Posterior cingulate gyrus (tissue), 11 donors: Measurements from ENCODE around the gene ID2.

Source experiments
- DNase-seq, 10 donors: peaks; one replicate each; pipeline versions ENCODE4 v3.0.0 to v3.0.0-alpha.2; 2020 to 2021; ENCODE audit warnings: mixed read lengths in 3 of 10
- intact Hi-C: fragments of 100-400 bp; cut with DNase I; formaldehyde crosslinking; loops from one replicate; pipeline ENCODE4 v1.15.1; 2023

ID2 gene

DNA sequence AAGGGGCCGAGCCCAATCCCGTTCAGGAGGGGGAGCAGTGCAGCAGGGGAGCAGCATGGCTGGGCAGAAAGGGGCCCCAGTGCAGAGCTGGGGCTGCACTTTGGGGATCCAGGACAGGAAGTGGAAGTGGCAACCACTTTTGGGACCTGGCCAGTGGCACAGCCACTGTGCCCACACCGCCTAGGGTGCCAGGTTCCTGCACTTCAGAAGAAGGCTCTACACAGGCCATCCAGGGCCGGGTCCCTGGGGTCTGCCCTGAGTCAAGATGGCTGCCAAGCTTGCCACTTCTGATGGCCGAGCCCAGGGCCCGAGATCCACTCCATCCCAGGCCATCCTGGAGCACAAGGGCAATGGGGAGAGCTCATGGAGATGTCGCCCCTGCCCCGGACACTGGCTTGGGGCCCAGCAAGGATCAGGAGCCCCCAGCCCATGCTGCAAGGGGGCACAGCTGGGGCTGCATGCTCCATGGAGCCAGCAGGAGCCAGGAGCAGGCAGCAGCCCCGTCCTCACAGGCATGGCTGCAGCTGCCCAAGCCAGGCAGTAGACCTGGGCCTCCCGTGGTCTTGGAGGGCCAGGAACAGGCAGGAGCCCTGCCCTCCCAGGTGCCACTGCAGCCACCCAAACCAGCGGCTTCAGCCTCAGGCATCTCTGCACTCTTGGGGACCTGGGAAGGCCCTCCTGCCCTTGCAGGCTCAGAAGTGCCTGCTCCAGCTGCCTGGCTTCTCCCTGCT lies 35.0 kb upstream of the ID2 start:
- DNase-seq: peak in 1 of 10 donors; percentile 61
- intact Hi-C loops: no loop called here

DNA sequence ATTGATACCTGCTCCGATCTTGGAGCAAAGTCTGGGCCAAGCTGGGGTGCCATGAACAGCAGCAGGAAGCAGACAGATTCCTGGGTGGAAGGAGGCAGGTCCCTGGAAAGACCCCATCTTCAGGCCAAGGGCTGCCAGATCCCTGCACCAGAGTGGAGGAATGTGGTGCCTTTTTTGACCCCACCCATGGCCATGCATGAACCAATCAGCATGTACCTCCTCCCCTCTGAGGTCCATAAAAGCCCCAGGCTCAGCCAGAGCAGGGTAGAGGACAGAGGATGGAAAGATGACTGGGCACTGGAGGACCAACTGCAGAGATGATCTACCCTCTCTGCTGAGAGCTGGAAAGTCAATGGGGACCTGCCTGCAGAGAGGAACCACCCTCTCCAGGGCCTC lies 34.4 kb upstream of the ID2 start:
- no peak for DNase-seq

DNA sequence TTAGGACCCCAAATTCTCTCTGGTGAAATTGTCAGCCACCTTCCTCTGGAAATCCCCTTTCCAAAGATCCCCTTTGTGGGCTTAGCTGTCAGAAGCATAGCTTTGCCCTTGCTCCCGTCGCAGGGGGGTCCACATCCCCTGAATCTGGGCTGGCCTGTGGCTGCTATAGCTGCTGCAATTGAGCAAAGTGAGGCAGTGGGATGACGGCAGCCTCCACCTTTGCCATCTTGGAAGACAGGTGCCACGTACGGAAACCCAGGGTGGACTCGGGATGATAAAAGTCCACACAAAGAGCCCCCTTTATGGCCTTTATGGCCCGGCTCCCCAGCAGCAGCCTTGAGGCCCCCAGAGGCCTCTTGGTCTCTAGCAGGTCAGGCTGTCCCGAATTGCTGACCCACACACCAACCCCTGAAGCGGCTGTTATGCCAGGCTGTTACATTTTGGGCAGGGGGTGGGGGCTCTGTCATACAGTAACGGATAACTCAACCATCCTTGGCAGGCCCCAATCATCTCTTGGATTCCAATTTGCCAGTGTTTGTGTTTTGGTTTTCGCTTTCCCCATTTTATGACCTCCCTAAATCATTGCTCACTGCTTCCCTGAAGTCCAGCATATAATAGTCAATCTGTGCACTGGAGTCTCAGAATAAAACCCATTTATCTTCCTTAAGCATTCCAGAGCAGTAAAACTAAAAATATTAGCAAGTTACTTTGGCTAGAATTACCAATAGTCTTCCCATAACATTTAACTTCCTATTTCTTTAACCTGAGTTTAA lies 33.2 kb upstream of the ID2 start:
- intact Hi-C loops: no loop called here

More for the DNA sequence above, 34.4 kb upstream of the ID2 start:
- intact Hi-C loops: no loop called here

DNA sequence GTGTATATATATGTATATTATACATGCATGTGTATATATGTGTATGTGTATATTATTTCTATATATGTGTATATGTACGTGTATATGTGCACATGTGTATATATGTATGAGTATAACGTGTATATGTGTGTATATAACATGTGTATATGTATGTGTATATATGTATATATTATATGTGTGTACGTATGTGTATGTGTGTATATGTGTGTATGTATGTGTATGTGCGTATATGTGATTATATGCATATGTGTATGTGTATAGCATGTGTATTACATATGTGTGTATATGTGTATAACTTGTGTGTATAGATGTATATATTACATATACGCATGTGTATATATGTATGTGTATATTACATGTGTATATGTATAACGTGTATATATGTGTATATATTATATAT lies 32.1 kb upstream of the ID2 start:
- intact Hi-C loops: no loop called here
- no peak for DNase-seq

More for the DNA sequence above, 33.2 kb upstream of the ID2 start:
- no peak for DNase-seq

DNA sequence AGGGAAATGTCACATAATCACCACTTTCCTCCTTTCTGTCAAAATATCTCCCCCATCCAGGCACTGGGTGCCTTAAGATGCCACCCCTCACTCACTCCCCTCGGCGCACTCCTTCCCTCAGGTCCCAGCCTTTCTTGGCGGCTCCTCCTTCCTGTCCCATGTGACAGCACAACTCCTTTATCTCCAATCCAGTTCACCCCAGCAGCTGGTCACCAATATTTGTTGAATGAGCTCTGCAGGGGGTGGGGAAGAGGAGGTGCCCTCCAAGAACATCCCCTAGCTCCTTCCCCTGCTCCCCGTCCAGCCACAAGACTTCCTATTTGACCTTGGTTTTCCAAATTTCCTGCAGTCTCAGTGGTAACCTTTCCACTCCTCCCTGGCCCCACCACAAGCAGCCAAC lies 31.6 kb upstream of the ID2 start:
- no peak for DNase-seq
- intact Hi-C loops: no loop called here

DNA sequence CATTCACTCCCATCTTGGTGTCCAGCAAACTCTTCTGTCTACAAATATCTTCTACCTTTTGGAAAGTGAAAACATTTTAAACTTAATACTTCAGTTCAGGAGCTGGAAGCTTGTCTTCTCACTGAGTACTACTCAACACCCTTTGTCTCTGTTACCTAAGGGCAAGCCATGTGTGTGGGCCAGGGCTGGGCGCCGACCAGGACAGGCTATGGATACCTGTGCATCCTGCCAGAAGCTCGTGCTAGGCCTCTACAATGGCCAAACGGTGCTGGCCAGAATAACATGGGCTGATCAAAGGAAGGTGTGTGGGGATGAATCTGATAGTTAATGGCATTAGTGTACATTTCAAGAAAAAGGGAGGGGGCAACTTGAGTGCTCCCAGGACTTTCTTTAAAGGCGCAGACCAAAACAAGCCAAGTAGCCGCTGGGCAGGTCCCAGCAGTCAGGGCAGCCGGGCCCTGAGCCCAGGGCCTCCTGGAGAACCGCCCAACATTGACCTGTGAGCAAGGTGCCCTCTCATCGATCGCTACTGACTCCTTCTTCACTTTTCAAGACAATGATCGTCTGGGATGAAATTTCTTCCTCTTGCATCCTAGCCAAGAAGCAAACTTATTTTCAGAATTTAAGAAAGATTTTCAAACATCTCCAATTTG lies 29.0 kb upstream of the ID2 start:
- intact Hi-C loops: no loop called here
- no peak for DNase-seq

DNA sequence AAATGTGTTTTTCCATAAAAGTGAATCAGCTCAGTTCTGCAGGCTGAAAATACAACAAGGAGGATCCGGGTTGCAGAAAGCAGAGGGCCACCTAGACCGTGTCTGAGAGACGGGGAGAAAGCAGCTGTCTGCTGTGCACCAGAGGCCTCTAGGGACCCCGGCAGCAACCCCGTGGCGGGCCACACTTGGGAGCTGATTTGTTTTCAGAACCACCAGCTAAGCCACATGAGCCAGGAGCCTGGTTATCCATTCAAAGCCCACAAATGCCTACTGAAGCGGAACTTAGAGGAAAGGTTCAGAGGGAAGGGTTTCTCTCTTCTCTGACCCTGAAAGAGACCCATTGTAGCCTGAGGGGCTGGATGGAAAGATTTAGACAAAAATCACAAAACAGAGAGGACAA lies 28.4 kb upstream of the ID2 start:
- DNase-seq: no peak
- intact Hi-C loops: no loop called here

DNA sequence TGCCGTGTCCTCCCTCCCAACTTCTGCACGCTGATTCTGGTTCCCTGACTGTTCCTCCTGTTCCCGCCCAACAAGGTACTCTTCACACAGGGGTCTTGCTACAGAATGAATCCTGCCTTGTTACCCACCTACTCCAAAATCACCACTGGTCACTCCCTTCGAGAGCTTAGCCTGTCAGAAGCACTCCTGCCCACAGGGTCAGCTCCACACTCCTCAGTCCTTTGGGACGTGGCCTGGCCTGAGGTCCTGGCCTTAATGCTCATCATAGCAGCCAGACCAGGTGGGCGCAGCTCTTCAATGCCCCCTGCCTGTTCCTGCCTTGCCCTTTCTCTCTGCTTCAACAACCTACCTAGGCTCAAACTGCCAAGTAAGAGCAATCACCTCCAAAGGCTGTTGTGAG lies 27.8 kb upstream of the ID2 start:
- no peak for DNase-seq
- intact Hi-C loops: no loop called here

DNA sequence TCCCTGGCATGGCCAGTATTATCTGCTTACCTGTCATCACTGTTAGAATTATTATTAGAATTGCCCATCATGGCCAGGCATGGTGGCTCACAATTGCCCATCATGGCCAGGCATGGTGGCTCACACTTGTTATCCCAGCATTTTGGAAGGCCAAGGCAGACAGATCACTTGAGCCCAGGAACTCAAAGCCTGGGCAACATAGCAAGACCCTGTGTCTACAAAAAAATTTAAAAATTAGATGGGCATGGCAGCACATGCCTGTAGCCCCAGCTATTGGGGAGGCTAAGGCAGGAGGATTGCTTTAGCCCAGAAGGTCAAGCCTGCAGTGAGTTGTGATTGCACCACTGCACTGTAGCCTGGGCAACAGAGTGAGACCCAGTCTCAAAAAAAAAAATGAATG lies 27.4 kb upstream of the ID2 start:
- no peak for DNase-seq
- intact Hi-C loops: no loop called here

DNA sequence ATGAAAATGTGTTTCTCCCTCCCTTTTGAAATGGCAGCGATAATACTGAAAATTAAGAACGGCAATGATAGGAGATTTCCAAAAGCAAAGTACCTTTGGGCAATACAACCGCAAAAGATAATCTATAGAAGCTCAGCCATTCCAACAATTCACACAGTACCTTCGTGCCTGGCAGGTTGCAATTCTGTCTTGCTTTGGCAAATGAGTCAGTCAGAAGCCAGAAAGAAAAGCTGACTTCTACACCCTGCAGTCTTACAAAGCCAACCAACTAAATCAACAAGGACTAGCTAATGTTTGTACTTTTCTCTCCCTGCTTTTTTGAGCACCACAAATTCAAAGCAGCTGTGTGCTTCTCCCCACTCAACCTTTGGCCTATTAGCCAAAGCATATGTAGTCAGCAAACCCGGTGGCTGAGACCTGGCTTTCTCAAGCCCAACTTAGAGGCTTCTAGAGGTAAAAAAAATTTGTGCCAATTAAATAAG lies 25.7 kb upstream of the ID2 start:
- DNase-seq: no peak
- intact Hi-C loops: no loop called here

DNA sequence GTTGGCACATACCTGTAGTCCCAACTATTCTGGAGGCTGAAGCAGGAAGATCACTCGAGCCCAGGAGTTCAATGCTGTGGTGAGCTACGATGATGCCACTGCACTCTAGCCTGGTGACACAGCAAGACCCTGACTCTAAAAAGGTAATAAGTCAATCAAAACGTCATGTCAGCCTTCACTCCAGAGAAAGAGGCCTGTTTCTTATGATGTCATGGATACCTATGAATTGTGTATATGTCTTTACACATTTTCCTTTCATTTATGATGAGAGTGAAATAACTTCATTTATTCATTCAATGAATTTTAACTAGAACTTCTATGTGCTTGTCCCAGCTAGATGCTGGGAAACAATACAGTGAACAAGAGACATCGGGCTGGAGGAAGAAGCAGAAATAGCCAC lies 25.0 kb upstream of the ID2 start:
- DNase-seq: no peak
- intact Hi-C loops: no loop called here

DNA sequence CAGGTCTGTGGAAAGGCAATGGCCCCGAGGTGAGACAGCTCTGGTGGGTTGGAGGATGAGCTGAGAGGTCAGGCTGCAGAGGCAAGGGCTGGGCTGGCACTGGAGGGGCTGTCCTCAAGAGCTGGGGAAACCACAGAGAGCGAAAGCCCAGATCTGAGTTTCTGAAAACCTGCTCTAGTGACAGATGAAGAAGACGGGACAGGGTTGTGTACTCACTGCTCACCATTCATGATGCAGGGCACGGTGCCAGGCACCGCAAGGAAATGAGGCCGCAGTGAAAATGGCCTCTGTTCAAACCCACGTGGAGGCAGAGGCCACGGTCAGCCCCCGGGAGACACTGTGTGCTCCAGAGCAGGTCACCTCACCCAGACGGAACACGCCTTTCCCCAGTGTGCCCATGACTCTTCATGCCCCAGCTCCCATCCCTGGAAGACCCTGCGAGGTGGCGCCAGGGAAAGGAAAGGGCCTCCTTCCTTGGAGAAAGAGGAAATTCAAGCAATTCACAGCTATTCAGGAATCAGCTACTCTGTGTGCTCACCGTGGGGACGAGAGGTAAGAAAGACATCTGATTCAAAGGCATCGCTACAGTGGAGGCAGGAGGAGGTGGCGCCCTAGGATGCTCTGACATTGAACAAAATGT lies 24.3 kb upstream of the ID2 start:
- intact Hi-C loops: no loop called here
- DNase-seq: peak in 1 of 10 donors; percentile 82

DNA sequence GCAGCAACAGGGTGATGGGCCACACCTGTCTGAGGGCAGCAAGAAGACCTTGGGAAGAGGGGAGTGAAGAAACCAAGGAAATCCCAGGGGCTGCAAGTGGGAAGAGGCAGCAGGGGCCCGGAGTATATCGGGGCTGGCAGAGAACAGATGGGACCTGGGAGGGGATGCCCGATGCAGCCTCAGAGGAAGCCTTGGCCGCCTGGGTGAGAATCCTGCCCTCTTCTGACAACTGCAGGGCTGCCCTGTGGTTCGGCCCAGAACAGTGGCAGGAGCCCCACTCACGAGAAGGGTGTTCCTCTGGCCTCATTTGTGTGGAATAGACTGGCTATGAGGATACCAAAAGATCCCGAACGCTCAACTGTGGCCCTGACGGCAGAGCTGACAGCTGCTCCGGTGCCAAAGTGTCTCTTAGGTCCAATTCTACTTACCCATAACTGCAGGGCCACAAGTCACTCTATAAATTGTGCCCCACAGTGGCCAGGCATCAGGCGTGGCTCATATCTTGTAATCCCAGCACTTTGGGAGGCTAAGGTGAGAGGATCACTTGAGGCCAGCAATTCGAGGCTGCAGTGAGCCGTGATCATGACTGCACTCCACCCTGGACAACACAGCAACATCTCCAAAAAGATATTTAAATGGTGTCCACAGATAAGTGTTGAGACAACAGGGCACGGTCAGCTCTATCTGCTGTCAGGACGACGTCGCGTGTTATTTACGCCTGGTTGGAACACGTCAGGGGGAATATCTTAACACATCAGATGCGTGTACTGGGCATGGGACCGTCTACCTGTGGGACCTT lies 23.6 kb upstream of the ID2 start:
- no peak for DNase-seq
- intact Hi-C loops: no loop called here

DNA sequence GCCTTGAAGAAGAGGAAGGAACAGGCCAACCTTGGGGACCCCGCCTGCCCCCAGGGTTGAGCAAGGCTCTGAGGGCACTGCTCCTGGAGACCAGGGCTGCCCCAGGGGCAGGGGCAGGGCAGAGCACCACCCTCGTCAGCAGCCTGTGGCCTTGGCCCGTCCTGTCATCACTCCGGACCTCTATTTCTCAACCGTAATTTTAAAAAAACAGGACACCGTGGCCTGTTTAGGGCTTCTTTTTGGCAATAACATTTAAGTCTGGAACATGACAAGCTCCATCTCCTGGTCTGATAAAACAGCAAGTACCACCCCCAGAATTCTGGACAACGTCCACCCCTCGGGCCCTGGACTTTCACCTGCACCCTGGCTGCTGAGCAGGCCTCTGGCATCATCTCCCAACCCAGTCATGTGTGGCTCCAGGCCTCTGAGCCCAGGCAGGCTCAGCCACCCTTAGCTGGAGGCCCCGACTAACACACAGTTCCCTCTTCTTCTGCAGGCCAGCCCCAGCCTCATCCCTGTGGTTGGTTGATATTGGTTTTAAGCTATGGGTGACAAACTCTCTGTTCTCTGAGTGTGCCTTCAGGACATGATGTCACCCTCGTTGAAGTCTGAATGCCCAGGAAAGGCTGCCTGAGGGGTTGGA lies 22.6 kb upstream of the ID2 start:
- intact Hi-C loops: no loop called here
- no peak for DNase-seq

DNA sequence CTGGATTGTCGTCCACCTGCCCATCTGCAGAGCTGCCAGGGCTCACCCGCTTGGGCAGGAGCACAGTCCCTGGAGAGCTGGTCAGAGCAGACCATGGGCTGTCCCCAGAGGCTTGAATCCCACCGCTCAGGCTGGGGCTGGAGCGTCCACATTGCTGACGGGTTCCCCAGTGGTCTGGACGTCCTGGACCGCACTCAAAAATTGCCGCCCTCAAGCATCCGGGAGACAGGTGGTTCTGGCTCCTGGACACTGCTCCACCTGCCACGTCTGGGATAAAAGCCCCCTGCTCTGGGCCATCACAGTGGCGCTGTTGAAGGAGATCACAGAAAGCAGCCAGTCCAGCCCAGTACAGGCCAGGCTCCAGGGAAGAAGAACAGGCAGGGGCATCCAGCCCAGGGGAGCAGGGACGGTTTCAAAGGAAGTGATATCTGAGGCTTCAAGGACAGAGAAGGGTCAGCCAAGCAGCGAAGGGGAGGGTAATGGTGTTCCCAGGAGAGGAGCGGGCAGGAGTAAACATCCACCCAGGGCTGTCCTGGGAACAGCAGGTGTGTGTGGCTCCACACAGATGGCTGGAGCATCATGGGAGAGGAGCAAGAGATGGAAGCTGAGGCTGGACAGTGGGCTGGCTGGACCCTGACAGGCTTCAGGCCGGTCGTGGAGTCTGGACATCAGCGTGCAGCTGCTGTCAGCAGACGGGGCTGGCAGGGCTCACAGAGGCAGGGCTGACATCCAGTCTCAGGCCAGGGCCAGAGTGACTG lies 21.9 kb upstream of the ID2 start:
- intact Hi-C loops: no loop called here
- no peak for DNase-seq

DNA sequence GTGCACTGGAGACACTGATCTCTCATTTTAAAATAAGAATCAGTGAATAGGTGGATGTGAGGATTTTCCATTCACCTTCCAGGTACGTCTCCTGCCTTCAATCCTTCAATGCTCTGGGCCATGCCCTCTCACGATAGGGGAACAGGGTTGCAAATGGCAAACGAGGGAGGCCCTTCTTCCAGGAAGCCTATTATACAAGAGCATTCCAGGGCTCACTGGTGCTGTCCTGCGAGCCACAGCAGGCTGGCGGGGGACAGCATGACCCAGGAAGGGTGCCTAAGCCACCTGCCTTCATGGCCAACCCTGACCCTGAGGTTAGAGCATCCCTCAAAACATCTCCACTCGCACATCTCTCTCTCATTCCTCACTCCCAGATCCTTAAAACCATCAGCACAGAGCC lies 20.6 kb upstream of the ID2 start:
- DNase-seq: no peak
- intact Hi-C loops: no loop called here

DNA sequence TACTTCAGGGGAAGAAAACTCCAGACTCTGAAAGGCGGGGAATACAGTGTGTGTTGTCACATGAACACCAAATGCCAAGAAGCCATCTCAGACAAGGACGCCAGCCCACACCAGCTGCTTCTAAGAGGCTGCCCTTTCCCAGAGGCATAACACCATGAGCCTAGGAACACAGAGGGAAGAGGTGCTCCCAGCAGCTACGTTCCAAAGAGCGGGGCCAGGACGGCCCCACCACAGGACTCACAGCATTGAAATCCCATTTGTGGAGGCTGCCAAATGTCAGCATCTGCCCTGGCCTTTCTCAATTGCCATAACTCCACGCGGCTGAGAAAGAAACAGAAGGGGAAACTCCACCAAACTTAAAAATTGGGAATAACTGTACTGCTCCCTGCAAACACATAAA lies 20.1 kb upstream of the ID2 start:
- intact Hi-C loops: no loop called here

DNA sequence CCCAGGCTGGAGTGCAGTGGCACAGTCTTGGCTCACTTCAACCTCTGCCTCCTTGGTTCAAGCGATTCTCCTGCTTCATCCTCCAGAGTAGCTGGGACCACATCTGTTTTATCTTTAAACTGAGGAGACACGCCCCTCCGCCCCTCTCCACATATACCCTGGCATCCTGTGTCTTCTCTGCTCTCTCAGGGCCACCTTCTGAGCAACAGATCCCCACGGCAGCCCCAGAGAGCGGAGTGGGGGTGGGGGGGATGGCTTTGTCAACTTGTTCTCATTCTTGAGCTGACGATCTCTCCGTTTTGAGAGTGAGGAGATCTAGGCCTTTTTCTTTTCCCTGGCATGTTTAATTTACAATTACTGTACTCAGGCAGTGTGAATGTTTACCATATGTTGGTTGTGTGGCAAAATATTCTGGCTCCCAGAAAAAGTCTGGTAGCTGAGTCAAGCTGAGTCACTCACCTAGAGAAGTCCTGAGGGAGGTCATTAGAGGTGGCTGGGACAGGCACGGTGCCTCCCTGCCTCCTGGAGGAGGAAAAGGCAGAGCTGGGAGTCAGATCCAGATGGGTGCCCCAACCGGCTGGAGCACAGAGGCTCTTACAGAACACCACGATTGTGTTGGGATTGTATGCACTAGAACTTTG lies 19.5 kb upstream of the ID2 start:
- no peak for DNase-seq
- intact Hi-C loops: no loop called here

More for the DNA sequence above, 20.1 kb upstream of the ID2 start:
- DNase-seq: no peak

DNA sequence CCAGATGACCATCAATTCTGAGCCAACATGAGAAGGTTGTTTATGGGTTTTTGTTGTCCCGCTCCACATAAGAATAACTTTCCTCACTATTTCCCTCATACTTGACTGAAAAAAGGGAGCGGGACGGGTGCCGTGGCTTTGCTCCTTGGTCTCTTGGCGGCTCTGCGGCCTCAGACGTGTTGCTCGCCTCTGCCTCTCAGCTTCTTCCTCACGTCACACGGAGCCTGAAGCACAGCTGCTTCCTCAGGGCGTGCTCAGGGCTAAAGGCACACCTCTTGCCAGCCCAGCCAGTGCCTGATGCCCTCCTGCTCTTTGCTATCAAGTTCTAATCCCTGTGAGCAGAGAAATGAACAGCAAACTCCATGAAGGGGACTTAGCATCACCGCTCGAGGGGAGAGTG lies 17.9 kb upstream of the ID2 start:
- intact Hi-C loops: no loop called here
- no peak for DNase-seq
